SK-N-SH (cell line): Measurements from ENCODE around the gene TAF6.

Source experiments
- CTCF ChIP-seq: fragments of 200-600 bp; sonication (generic); IDR thresholded peaks from 2 replicates; pipeline ENCODE4 v1.6.1; 2017; ENCODE audit warnings: antibody characterized with exemption, mild to moderate bottlenecking, moderate library complexity
- ELF1 ChIP-seq: IDR thresholded peaks from 2 replicates; pipeline ENCODE4 v1.4.0; 2012
- EP300 ChIP-seq, 2 experiments: IDR thresholded peaks; 2 replicates each; pipeline versions ENCODE4 v1.4.0 to v1.6.1; 2012; ENCODE audit warnings: borderline replicate concordance in 1 of 2, low read depth in 1 of 2, low read length in 1 of 2
- POLR2AphosphoS5 ChIP-seq: IDR thresholded peaks from 2 replicates; pipeline ENCODE4 v1.6.1; 2012; ENCODE audit warnings: low read depth, low read length
- RFX5 ChIP-seq: IDR thresholded peaks from 2 replicates; pipeline ENCODE4 v1.6.1; 2012; ENCODE audit warnings: mild to moderate bottlenecking, improper control_type of control experiment, low read length
- TAF1 ChIP-seq: IDR thresholded peaks from 2 replicates; pipeline ENCODE4 v1.6.1; 2012; ENCODE audit warnings: low read depth, mild to moderate bottlenecking, low read length, moderate library complexity, borderline replicate concordance

DNA sequence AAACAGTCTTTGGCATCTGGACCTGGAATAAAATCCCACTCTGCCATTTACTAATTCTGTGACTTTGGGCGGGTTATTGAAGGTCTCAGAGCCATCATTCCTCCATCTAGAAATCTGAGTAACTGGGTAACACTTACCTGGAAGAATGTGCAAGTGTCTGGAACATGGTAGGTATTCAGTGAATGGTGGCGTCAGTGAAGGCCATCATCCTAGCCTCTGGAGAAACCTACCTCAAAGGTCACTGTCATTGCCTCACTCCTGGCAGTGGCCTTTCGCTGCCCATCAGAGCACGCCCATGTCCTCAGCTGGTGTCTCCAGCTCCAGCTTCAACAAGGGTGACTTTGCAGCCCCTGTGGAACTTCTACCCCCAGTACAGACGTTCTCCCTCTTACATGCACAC, 44.7 kb upstream of the TAF6 start:
- TF ChIP-seq CTCF = no peak
- no peak for TF ChIP-seq TAF1
- TF ChIP-seq EP300 (IDR thresholded peaks at IDR 0.05; ENCODE audit: borderline replicate concordance in 1 of 2, low read depth in 1 of 2, low read length in 1 of 2) = no peak
- TF ChIP-seq POLR2AphosphoS5 = no peak
- TF ChIP-seq RFX5 = no peak
- no peak for TF ChIP-seq ELF1
